AG04450 (cell line): ENCODE measurements around the gene TRIM16. TPM values are rescaled to one million over a fixed set of nuclear protein-coding genes. Genes with fewer than 3 reads are reported as not detected.
A peak's percentile ranks its signal among the peaks of the same experiment; 100 is the strongest.
"Not testable (repeated sequence)": the region's sequence is repeated elsewhere in the genome, so short reads cannot be mapped to it uniquely, and the experiment has no call there.

Experiments used
- CTCF ChIA-PET: fragments of 300-600, 350-600 bp; formaldehyde crosslinking; extraction: SDS; loops from one replicate; lab custom pipeline; 2022; ENCODE audit warnings: antibody characterized with exemption, inconsistent platforms; lab: Charles Lee
- POLR2A ChIA-PET: fragments of 350-600 bp; formaldehyde crosslinking; extraction: SDS; loops from one replicate; lab custom pipeline; 2021; ENCODE audit warnings: antibody characterized with exemption, inconsistent platforms; lab: Yijun Ruan, JAX
- DNase-seq: peaks from one replicate; pipeline ENCODE4 v3.0.0-alpha.2; 2011; ENCODE audit warnings: low read depth, low spot score
- H3K27ac ChIP-seq: one replicate; pipeline ENCODE4 v1.5.1; 2012; ENCODE audit warnings: low read depth, low read length, control low read depth
- H3K27me3 ChIP-seq: one replicate; pipeline ENCODE4 v1.6.0; 2012; ENCODE audit warnings: low read length; ENCODE audit not compliant: control insufficient read depth, insufficient read depth
- H3K4me3 ChIP-seq: 2 replicates; pipeline ENCODE4 v1.5.1; 2011; ENCODE audit warnings: mild to moderate bottlenecking, low read depth, low read length, control low read depth
- H3K9me3 ChIP-seq: 2 replicates; pipeline ENCODE4 v1.5.1; 2012; ENCODE audit warnings: low read length; ENCODE audit not compliant: control insufficient read depth, insufficient read depth
- polyA plus RNA-seq: library from polyadenylated mRNA; depleted of rRNA; stranded (reverse); fragments of >200 nt; gene quantifications from 2 replicates; pipeline ENCODE4 v1.2.3, GENCODE V29; 2011

The TRIM16 gene
- polyA plus RNA-seq, 1 experiment: 55.9 TPM

- DNase-seq, H3K4me3 ChIP-seq, H3K27ac ChIP-seq, POLR2A ChIA-PET, H3K9me3 ChIP-seq, H3K27me3 ChIP-seq: not testable (repeated sequence)
- CTCF ChIA-PET: interaction anchor here (0.6 kb wide), 1 partner anchor 19 kb away, joined by 4 read pairs; no protein-coding TSS in a partner anchor
Measured at GRCh38 chr17:15623255-15623654, 60.9 kb downstream of the TRIM16 start.

GRCh38 chr17:15622124-15622523 is 62.0 kb downstream of the TRIM16 start:
- H3K9me3 ChIP-seq, DNase-seq, CTCF ChIA-PET, H3K27ac ChIP-seq, POLR2A ChIA-PET, H3K4me3 ChIP-seq, H3K27me3 ChIP-seq: not testable (repeated sequence)

- POLR2A ChIA-PET, CTCF ChIA-PET, DNase-seq, H3K9me3 ChIP-seq, H3K27ac ChIP-seq, H3K27me3 ChIP-seq: not testable (repeated sequence)
- 0 out of 2 replicates have a peak within 1 kb of the TSS, but pooled peaks have one; percentile 17 for H3K4me3 ChIP-seq
Measured at GRCh38 chr17:15619331-15620058, 64.6 kb downstream of the TRIM16 start, which contains the start of gene FBXW10B. Gene FBXW10B, minus strand, starts transcription at chr17:15619704. Its CDS starts 192 bp downstream, at chr17:15619512.

- H3K27me3 ChIP-seq, DNase-seq, H3K4me3 ChIP-seq, H3K27ac ChIP-seq, H3K9me3 ChIP-seq, CTCF ChIA-PET, POLR2A ChIA-PET: not testable (repeated sequence)
Measured at GRCh38 chr17:15616828-15617227, 67.3 kb downstream of the TRIM16 start.

GRCh38 chr17:15615850-15616249 is 68.3 kb downstream of the TRIM16 start:
- H3K27ac ChIP-seq, H3K27me3 ChIP-seq, H3K4me3 ChIP-seq, H3K9me3 ChIP-seq, POLR2A ChIA-PET, CTCF ChIA-PET, DNase-seq: not testable (repeated sequence)

- H3K4me3 ChIP-seq, DNase-seq, H3K27me3 ChIP-seq, H3K9me3 ChIP-seq, H3K27ac ChIP-seq, POLR2A ChIA-PET, CTCF ChIA-PET: not testable (repeated sequence)
Measured at GRCh38 chr17:15613111-15613510, 71.0 kb downstream of the TRIM16 start.

- CTCF ChIA-PET, POLR2A ChIA-PET, DNase-seq, H3K27ac ChIP-seq, H3K27me3 ChIP-seq, H3K9me3 ChIP-seq, H3K4me3 ChIP-seq: not testable (repeated sequence)
Measured at GRCh38 chr17:15592960-15593359, 91.2 kb downstream of the TRIM16 start.

GRCh38 chr17:15591986-15592385 is 92.1 kb downstream of the TRIM16 start:
- H3K9me3 ChIP-seq, H3K27me3 ChIP-seq, H3K27ac ChIP-seq, H3K4me3 ChIP-seq, POLR2A ChIA-PET, CTCF ChIA-PET, DNase-seq: not testable (repeated sequence)

- H3K4me3 ChIP-seq, DNase-seq, CTCF ChIA-PET, H3K9me3 ChIP-seq, H3K27ac ChIP-seq, H3K27me3 ChIP-seq, POLR2A ChIA-PET: not testable (repeated sequence)
Measured at GRCh38 chr17:15590844-15591243, 93.3 kb downstream of the TRIM16 start.

- H3K27me3 ChIP-seq, H3K4me3 ChIP-seq, H3K27ac ChIP-seq, H3K9me3 ChIP-seq, POLR2A ChIA-PET, CTCF ChIA-PET, DNase-seq: not testable (repeated sequence)
Measured at GRCh38 chr17:15589544-15590536, 94.3 kb downstream of the TRIM16 start.

- H3K4me3 ChIP-seq, POLR2A ChIA-PET, H3K27me3 ChIP-seq, H3K27ac ChIP-seq, DNase-seq, H3K9me3 ChIP-seq, CTCF ChIA-PET: not testable (repeated sequence)
Measured at GRCh38 chr17:15588017-15588416, 96.1 kb downstream of the TRIM16 start.
